ENCODE measurements around the gene CD180.

CD180 gene

DNA sequence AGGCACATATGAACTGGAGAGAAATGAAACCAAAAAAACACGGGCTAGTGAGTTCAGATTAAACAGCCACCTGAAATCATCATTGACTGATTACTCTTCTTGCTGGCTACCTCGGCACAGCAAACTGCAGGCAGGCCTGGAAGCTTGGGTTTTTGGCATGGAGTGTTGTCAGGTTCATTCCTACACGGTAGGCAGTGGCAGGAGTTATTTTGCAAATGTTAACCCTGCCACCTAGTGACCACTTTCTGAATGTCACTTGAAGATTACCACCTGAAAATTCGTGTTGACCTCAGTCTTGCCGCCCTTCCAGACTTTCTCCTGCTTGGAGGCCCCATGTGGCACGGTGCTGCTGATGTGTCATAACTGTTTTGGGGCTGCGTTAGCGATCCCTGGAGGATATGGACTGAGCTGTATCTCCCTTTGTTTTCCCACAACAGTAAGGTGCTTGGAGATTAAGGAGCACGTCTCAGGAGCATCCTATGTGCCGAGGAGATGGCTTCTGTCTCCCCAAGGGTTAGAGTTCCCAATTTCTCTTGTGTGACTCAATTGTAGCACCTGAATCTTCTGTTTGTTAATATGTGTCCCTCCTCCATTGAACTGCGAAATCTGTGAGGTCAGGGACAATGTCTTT, 12.7 kb upstream of the CD180 start:
- peak; percentile 13 for DNase-seq

DNA sequence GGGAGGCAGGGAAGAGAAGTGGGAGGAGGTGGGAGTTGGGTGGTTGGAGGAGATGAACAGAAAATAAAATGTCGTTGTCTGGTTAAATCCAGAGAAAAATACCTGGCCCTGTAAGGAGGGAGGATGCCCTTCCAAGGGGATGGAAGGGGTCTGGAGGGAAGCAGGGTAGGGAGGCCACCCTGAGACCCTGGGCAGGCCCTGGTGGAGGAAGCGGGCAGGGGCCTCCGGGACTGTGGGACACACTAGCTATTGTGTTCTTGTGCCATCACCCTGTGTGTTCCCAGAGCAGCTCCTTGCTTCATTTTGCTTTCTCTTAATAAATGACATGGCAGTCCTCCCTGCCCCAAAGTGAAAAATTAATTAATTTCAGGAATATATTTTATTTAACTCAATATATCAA, 11.8 kb upstream of the CD180 start:
- DNase-seq: no peak

- no peak for DNase-seq
These were observed 10.3 kb upstream of the CD180 start for GRCh38 chr5:67206929-67207328.

- DNase-seq: no peak
These were observed 9.9 kb upstream of the CD180 start for GRCh38 chr5:67206461-67206860.

DNA sequence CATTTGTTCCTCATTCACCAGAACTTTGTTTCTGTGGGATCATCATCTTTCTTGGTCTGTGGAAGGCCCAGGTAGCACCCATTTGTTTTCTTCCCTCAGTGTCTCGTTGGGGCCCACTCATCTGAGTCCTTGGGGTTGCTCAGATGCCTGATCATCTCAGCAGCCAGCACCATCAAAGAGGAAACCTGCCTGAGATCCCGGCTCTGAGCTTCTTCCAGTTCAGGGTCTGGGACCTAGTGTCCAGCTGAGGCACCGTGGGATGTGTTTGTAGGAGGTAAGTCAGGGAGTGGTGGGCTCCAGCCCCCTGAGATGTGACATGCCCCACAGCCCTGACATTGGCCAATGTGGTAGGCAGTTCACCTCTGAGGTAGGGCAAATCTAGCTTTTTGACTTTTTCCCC, 9.4 kb upstream of the CD180 start:
- no peak for DNase-seq

DNA sequence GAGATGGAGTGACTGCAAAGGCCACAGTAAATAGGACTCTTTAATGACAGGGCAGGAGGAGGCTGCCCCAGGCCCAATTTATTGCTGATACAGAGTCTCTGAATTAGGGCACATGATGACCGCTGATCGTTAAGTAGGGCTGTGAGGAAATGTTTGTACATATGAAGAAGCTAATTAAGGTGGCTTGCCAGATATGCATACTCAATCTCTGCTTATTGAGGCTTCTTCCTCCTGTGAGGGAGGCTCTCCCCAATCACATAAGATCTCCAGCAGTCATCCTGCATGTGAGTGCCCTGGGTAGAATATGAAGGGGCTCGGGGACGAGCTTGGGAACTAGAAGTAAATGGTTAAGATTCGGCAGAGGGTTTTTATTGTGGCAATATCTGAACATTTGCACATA, 8.2 kb upstream of the CD180 start:
- DNase-seq: no peak

DNA sequence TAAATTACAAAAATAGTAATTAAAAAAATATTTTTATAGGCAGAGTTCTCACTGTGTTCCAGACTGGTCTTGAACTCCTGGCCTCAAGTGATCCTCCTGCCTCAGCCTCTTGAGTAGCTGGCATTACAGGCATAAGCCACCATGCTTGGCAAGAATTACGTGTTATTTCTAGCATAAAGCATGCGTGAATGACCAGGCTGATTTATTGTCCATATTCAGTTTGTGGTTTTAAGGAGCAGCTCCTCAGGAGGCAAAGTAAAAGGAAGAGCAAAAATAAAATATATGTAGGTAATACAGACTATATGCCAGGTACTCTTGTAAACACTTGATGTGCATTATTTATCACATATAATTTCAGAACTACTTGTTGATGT, 7.1 kb upstream of the CD180 start:
- DNase-seq: no peak

DNA sequence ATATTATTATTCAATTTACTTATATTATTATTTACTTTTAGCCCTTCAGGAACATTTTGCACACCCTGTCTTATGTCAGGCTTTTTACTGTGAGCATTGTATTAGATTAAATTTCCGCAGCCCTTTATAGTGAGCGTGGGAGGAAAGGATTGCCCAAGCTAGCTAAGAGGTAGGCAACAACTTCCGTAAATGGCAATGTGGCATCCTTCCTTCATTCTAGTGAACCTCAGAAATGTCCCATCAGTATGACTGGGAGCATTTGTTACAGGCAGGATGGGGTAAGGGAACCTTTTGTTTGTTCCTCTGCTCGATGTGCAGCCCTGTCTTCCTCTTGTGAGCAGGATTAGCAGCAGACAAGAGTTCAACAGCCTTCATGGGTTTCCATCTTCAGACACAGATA, 6.2 kb upstream of the CD180 start:
- no peak for DNase-seq

DNA sequence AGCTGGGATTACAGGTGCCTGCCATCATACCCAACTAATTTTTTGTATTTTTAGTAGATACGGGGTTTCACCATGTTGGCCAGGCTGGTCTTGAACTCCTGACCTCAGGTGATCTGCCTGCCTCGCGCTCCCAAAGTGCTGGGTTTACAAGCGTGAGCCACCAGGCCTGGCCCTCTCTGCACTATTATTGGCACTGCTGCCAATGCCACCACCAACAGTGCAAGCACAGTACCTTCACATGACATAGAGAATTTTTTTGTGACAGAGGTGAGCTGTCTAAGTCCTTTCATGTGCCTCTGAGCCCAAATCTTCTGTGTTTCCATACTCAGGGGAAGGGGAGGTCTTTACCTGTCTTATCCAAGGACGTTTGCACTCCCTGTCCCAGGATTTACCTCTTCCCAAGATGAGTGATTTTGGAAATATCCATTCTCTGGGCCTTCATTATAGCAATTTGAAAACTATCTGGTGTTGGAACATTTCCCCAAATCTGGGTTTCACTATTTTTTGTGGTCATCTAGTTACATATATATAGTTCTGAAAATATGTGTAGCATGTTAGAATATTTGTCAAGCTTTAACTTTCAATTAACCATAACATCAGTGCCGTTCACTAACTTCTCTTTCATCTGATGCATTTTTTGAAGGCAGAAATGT, 5.4 kb upstream of the CD180 start:
- no peak for DNase-seq

DNA sequence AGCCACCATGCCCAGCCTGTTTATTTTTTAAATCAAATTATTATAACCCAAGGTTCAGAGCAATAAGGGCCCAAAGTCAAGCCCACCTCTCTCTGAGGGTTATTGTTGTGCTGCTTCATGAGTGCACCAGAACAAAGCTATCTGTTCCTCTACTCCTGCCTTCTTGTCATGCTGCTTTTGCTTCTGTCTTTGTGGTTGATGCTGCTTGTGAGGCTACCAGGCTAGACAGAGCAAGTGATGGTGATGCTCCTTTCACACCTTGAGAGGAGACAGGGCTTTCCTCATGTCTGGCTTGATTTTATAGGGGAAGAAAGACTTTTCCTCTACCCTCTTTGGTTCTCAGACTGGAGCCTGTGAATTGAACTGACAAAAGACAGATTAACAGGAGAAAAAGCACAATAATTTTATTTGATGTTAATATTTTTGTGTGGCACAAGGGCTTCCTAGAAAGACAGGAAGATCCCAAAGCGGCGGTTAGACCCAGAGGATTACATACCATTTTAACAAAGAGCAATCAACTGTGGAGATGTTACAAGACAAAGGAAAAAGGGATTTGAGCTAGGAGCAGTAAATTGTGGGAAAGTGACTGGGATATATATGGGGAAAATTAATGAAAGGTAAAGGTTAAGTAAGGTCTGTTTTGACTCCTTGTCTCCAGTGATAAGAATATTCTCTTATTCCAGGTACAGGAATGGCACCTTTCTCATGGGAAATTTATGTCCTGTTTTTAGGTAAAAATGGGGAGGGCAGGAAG, 4.4 kb upstream of the CD180 start:
- DNase-seq: no peak

GRCh38 chr5:67199859-67200258, 3.3 kb upstream of the CD180 start:
- DNase-seq: no peak

- no peak for DNase-seq
These were observed 2.3 kb upstream of the CD180 start for GRCh38 chr5:67198917-67199316.

- DNase-seq: no peak
These were observed 937 bp upstream of the CD180 start for GRCh38 chr5:67197536-67197935.

GRCh38 chr5:67195406-67196275, 958 bp downstream of the CD180 start:
- no peak for DNase-seq

DNA sequence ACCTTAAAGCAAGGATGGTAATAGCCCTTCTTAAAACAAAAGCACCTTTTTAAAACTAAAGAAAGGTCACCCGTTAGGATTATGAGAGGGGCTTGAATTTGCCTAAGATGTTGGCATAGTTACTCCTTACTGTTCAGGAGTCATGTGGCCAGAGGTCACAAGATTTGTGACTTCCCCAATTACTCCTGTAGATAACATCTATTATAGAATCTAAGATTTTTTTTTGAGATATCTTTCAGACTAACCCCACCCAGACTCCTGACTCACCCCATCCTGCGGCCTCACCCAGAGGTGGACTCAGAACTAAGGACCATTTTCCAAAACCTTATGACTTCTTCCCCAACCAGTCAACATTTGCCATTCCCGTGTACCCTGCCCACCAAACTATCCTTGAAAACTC, 2.4 kb downstream of the CD180 start:
- DNase-seq: no peak

DNA sequence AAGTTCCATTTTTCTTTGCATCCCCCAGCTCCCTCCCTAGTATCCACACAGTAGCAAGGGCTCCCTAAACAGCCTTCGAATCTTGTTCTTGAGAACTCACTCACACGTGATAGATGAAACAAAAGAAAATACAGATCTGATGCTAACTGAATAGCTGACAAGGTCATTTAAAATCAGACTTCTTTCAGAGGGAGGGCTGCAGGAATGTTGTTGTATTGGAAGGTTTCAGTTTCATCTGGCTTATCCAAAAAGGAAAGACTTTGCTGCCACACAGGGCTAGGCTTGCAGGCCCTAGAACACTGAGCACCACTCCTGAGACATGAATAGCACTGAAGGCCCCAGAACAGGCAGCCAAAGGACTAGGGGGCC, 3.2 kb downstream of the CD180 start:
- DNase-seq: no peak

- no peak for DNase-seq
These were observed 3.7 kb downstream of the CD180 start for GRCh38 chr5:67192719-67193438.

- DNase-seq: no peak
These were observed 5.7 kb downstream of the CD180 start for GRCh38 chr5:67190861-67191260.

DNA sequence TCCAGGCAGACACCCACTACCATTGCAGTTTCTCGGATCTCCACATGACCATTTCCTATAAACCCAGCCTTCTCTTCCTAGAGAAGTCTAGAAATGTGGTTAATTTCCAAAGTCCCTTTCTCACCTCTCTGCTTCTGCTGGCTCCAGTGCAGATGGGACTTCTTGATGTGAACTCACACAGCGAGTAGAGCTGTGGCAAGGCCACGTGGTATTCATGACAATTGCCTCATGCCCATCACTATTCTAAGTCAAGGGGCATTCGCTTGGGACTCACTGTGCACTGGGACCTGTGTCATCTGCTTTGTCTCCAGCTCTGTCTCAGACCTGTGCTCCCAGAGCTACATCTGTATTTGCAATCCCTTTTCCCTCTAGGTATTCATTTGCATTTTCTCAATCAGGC, 6.2 kb downstream of the CD180 start:
- no peak for DNase-seq

- no peak for DNase-seq
These were observed 6.7 kb downstream of the CD180 start for GRCh38 chr5:67189931-67190330.

GRCh38 chr5:67189079-67189354, 7.6 kb downstream of the CD180 start:
- DNase-seq: no peak

DNA sequence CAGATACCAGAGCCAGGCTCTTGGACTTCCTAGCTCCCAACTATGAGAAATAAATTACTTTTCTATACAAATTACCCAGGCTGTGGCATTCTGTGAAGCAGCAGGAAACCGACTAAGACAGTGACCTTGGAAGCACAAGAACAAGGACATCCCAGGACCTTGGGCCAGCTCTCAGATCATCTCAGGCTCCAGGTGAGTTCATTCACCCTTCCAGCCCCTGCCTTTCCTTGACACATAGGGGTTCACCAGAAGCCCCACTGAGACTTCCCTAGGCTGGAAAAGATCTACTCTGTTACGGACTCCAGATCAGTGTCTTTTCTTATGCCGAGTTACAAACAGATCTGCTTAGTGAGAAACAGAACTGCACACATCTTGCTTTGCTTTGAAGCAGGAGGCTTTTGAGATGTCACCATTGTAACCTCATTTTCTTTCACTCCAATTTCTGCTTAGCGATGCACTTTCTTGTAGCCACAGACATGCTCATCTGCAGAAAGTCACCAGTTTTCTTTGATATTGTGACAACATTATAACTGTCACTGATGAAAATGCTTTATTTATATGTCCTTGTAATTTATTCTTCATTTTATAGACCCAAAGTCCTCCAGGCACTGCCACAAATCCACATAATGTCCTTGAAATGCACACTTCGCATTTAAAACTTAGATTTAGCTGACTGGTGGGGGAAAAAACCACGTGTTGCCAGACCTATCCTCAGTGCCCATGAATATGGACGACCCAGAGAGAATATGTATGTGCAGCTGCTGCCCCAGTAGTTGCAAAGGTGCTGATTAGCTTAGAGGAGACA, 8.1 kb downstream of the CD180 start:
- DNase-seq: no peak
